GM23248 (cell line): ENCODE data around the gene BLMH. TPM values are rescaled to one million over a fixed set of nuclear protein-coding genes. Genes with fewer than 3 reads are reported as not detected.

ENCODE experiments used
- DNase-seq: peaks from one replicate; pipeline ENCODE4 v3.0.0-alpha.2; 2015
- H2AFZ ChIP-seq: fragments of 200-600 bp; sonication (generic); 2 replicates; pipeline ENCODE4 v1.6.1; 2016; ENCODE audit warnings: antibody characterized with exemption
- H3F3A ChIP-seq: fragments of 200-600 bp; sonication (generic); 2 replicates; pipeline ENCODE4 v1.6.1; 2016; ENCODE audit warnings: mild to moderate bottlenecking, antibody characterized with exemption, mixed run types; ENCODE audit not compliant: insufficient read depth
- H3K27ac ChIP-seq: fragments of 200-600 bp; sonication (generic); 2 replicates; pipeline ENCODE4 v1.5.1; 2016; ENCODE audit warnings: mild to moderate bottlenecking
- H3K27me3 ChIP-seq: fragments of 200-600 bp; sonication (generic); replicated peaks from 2 replicates; pipeline ENCODE4 v1.6.1; 2016; ENCODE audit warnings: mild to moderate bottlenecking; ENCODE audit not compliant: insufficient read depth
- H3K36me3 ChIP-seq: fragments of 200-600 bp; sonication (generic); 2 replicates; pipeline ENCODE4 v1.6.1; 2016; ENCODE audit warnings: low read depth, mild to moderate bottlenecking
- H3K4me1 ChIP-seq: fragments of 200-600 bp; sonication (generic); 2 replicates; pipeline ENCODE4 v1.6.1; 2016; ENCODE audit warnings: mild to moderate bottlenecking; ENCODE audit not compliant: insufficient read depth
- H3K4me2 ChIP-seq: fragments of 200-600 bp; sonication (generic); one replicate; pipeline ENCODE4 v1.6.1; 2016; ENCODE audit warnings: mild to moderate bottlenecking; ENCODE audit not compliant: unreplicated experiment
- H3K4me3 ChIP-seq: fragments of 200-600 bp; sonication (generic); 2 replicates; pipeline ENCODE4 v1.5.1; 2016; ENCODE audit warnings: mild to moderate bottlenecking
- H3K79me2 ChIP-seq: fragments of 200-600 bp; sonication (generic); 2 replicates; pipeline ENCODE4 v1.6.1; 2016; ENCODE audit warnings: mild to moderate bottlenecking; ENCODE audit not compliant: insufficient read depth
- H3K9ac ChIP-seq: fragments of 200-600 bp; sonication (generic); 2 replicates; pipeline ENCODE4 v1.6.1; 2016; ENCODE audit warnings: mild to moderate bottlenecking
- H3K9me2 ChIP-seq: fragments of 200-600 bp; sonication (generic); 2 replicates; pipeline ENCODE4 v1.6.1; 2016; ENCODE audit warnings: mixed run types, mild to moderate bottlenecking, moderate library complexity; ENCODE audit not compliant: insufficient read depth
- H3K9me3 ChIP-seq: fragments of 200-600 bp; sonication (generic); one replicate; pipeline ENCODE4 v1.6.1; 2017; ENCODE audit warnings: low read depth
- H4K20me1 ChIP-seq: fragments of 200-600 bp; sonication (generic); 2 replicates; pipeline ENCODE4 v1.6.0; 2016; ENCODE audit not compliant: insufficient read depth
- EZH2 ChIP-seq: fragments of 200-600 bp; sonication (generic); IDR thresholded peaks from 2 replicates; pipeline ENCODE4 v1.6.1; 2018; ENCODE audit warnings: antibody characterized with exemption, mild to moderate bottlenecking; ENCODE audit not compliant: insufficient read depth, poor library complexity, severe bottlenecking
- EZH2phosphoT487 ChIP-seq: fragments of 200-600 bp; sonication (generic); IDR thresholded peaks from 2 replicates; pipeline ENCODE4 v1.6.1; 2018; ENCODE audit warnings: antibody characterized with exemption, moderate library complexity, mild to moderate bottlenecking, low read depth; ENCODE audit not compliant: insufficient read depth
- WGBS, 2 experiments: methylation state at CpG; one replicate each; pipeline ENCODE4 v1.1.6; 2015 to 2017; ENCODE audit warnings: low lambda C conversion rate in 2 of 2, low coverage in 1 of 2; ENCODE audit errors: missing lambda C conversion rate in 2 of 2; 5-methylcytosine and 5-hydroxymethylcytosine counted together
- in situ Hi-C: fragments of 300-500 bp; cut with MboI; formaldehyde crosslinking; loops from 2 replicates; pipeline ENCODE4 v1.15.0; 2020
- polyA plus RNA-seq: library from polyadenylated mRNA; unstranded; fragments of >200 nt; fragmentation: Nextera tagmentation; extraction: Ambion mirVana; gene quantifications from 2 replicates; pipeline ENCODE4 v1.2.1, GENCODE V29; 2016
- total RNA-seq: library from RNA; depleted of rRNA; stranded (reverse); fragments of >200 nt; shearing (Covaris generic); gene quantifications from 2 replicates; pipeline ENCODE4 v1.2.3, GENCODE V29; 2014

Gene BLMH
- total and polyA plus RNA-seq, 2 experiments from 2014 or later: 17.3 to 22.4 TPM

GRCh38 chr17:30225919-30226553 lies 65.7 kb downstream of the BLMH start:
- no peak overlapping the region for H3K4me2 ChIP-seq
- no peaks in the 10 kb centered on the region for H3F3A ChIP-seq
- no peak overlapping the region for H3K27ac ChIP-seq
- H3K79me2 ChIP-seq: no peaks in the 10 kb centered on the region
- in situ Hi-C loops: no loop called here
- no peaks in the 10 kb centered on the region for H4K20me1 ChIP-seq
- WGBS, 2 experiments: 76 to 79% methylated on average over 15 of the region's 15 CpGs
- no peak for DNase-seq
- no peaks in the 10 kb centered on the region for H3K9me3 ChIP-seq
- no peaks in the 10 kb centered on the region for H3K4me1 ChIP-seq
- H3K4me3 ChIP-seq: no peak overlapping the region
- H2AFZ ChIP-seq: no peak overlapping the region
- no peaks in the 10 kb centered on the region for H3K9me2 ChIP-seq
- TF ChIP-seq EZH2phosphoT487: no peak
- TF ChIP-seq EZH2: no peak
- H3K36me3 ChIP-seq: no peaks in the 10 kb centered on the region
- H3K9ac ChIP-seq: no peak overlapping the region
- H3K27me3 ChIP-seq: 0 out of 2 replicates have a peak, but pooled peaks cover 4% of the 10 kb centered on the region

GRCh38 chr17:30225112-30225511 lies 66.6 kb downstream of the BLMH start:
- Histone ChIP-seq H3K36me3 (no peaks in the 10 kb centered on the region), H3K9me2 (no peaks in the 10 kb centered on the region), H3K27ac (no peak overlapping the region), H4K20me1 (no peaks in the 10 kb centered on the region), H3K4me3 (no peak overlapping the region), H3F3A (no peaks in the 10 kb centered on the region), H3K4me1 (no peaks in the 10 kb centered on the region), H2AFZ (no peak overlapping the region), H3K9ac (no peak overlapping the region), H3K4me2 (no peak overlapping the region), H3K79me2 (no peaks in the 10 kb centered on the region), H3K9me3 (no peaks in the 10 kb centered on the region), H3K27me3 (0 out of 2 replicates have a peak, but pooled peaks cover 4% of the 10 kb centered on the region)
- 66 to 69% methylated on average over 3 of the region's 3 CpGs for WGBS, 2 experiments
- in situ Hi-C loops: no loop called here
- DNase-seq: no peak
- no peak for TF ChIP-seq EZH2
- TF ChIP-seq EZH2phosphoT487: no peak

GRCh38 chr17:30224419-30224960 lies 67.3 kb downstream of the BLMH start:
- no peaks in the 10 kb centered on the region for H3K9me3 ChIP-seq
- H3K27me3 ChIP-seq: 0 out of 2 replicates have a peak, but pooled peaks cover 4% of the 10 kb centered on the region
- in situ Hi-C loops: no loop called here
- no peaks in the 10 kb centered on the region for H3K4me1 ChIP-seq
- no peak overlapping the region for H3K4me2 ChIP-seq
- H3K79me2 ChIP-seq: no peaks in the 10 kb centered on the region
- H3K9ac ChIP-seq: no peak overlapping the region
- no peak overlapping the region for H3K4me3 ChIP-seq
- H4K20me1 ChIP-seq: no peaks in the 10 kb centered on the region
- TF ChIP-seq EZH2phosphoT487: no peak
- WGBS, 2 experiments: 64 to 65% methylated on average over 8 of the region's 8 CpGs
- H3K9me2 ChIP-seq: no peaks in the 10 kb centered on the region
- no peak overlapping the region for H3K27ac ChIP-seq
- H3K36me3 ChIP-seq: no peaks in the 10 kb centered on the region
- DNase-seq: no peak
- no peaks in the 10 kb centered on the region for H3F3A ChIP-seq
- no peak overlapping the region for H2AFZ ChIP-seq

- TF ChIP-seq EZH2phosphoT487 (no peak), EZH2 (no peak)
- H3K36me3 ChIP-seq: no peaks in the 10 kb centered on the region
- no peak overlapping the region for H3K9ac ChIP-seq
- in situ Hi-C loops: no loop called here
- WGBS, 2 experiments: 83 to 86% methylated on average over 13 of the region's 13 CpGs
- H3K9me2 ChIP-seq: no peaks in the 10 kb centered on the region
- H3K27me3 ChIP-seq: 0 out of 2 replicates have a peak, but pooled peaks cover 4% of the 10 kb centered on the region
- no peak overlapping the region for H2AFZ ChIP-seq
- H3K9me3 ChIP-seq: no peaks in the 10 kb centered on the region
- no peaks in the 10 kb centered on the region for H3K4me1 ChIP-seq
- H3K79me2 ChIP-seq: no peaks in the 10 kb centered on the region
- no peak overlapping the region for H3K4me3 ChIP-seq
- H4K20me1 ChIP-seq: no peaks in the 10 kb centered on the region
- no peak overlapping the region for H3K4me2 ChIP-seq
- no peak for DNase-seq
- no peak overlapping the region for H3K27ac ChIP-seq
- H3F3A ChIP-seq: no peaks in the 10 kb centered on the region
Measured at GRCh38 chr17:30222721-30223175, 69.0 kb downstream of the BLMH start.
